Activated naive CD4-positive, alpha-beta T cell treated with anti-CD3 and anti-CD28 coated beads, Interleukin-2, amount 10 ng/mL, durations not matched to agents 7 days and 5 days (primary cell): ENCODE data around the gene SUOX.
"Not testable (repeated sequence)": the region's sequence is repeated elsewhere in the genome, so short reads cannot be mapped to it uniquely, and the experiment has no call there.

Experiments used
- CTCF ChIA-PET: fragments of 350-600 bp; sonication (Branson Sonifier 250); formaldehyde crosslinking; loops from one replicate; lab custom pipeline; 2021; ENCODE audit warnings: antibody characterized with exemption; lab: Charles Lee
- DNase-seq: peaks from one replicate; pipeline ENCODE4 v3.0.0-alpha.2; 2020
- H3K27ac Mint-ChIP-seq: one replicate; pipeline ENCODE4 v1.8.0; 2021; ENCODE audit warnings: mild to moderate bottlenecking, moderate library complexity, mixed read lengths
- H3K27me3 Mint-ChIP-seq: one replicate; pipeline ENCODE4 v1.8.0; 2021; ENCODE audit warnings: mild to moderate bottlenecking, mixed read lengths
- H3K36me3 Mint-ChIP-seq: one replicate; pipeline ENCODE4 v1.8.0; 2021; ENCODE audit warnings: mixed read lengths
- H3K4me1 Mint-ChIP-seq: one replicate; pipeline ENCODE4 v1.8.0; 2021; ENCODE audit warnings: mixed read lengths
- H3K4me3 Mint-ChIP-seq: one replicate; pipeline ENCODE4 v1.8.0; 2021; ENCODE audit warnings: mild to moderate bottlenecking, moderate library complexity, mixed read lengths
- H3K9me3 Mint-ChIP-seq: one replicate; pipeline ENCODE4 v1.8.0; 2021; ENCODE audit warnings: mixed read lengths

The SUOX gene

DNA sequence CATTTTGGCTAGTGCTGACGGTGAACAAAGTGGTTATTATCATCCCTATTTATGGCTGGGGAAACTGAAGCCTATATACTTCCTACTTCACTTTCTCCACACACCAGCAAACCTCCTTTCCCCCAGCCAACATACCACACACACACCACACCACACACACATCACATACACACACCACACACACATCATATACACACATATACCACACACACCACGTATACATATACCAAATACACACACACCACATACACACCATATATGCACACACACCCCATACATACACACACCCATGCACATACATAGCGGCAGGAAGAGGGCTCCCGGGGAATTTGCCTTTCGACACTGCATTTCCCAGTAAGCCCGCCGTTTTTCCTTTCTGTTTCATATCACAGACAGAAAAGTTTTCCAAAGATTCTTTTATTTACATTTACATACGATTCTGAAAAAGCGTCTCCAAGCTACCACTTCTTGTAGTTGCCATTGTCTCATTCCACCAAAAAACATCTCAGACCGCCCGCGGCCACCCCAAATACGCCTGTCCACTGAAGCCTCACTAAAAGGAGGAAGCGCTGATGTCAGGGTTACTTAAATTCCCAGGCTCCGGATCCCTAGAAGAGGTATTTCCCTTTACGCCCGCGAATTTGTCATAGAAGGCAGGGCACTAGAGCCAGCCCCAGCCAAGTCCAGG, 24.0 kb upstream of the SUOX start:
- no peak for DNase-seq
- Mint-ChIP-seq H3K9me3 (no peaks in the 10 kb centered on the region), H3K4me1 (peaks cover 34% of the 10 kb centered on the region)

DNA sequence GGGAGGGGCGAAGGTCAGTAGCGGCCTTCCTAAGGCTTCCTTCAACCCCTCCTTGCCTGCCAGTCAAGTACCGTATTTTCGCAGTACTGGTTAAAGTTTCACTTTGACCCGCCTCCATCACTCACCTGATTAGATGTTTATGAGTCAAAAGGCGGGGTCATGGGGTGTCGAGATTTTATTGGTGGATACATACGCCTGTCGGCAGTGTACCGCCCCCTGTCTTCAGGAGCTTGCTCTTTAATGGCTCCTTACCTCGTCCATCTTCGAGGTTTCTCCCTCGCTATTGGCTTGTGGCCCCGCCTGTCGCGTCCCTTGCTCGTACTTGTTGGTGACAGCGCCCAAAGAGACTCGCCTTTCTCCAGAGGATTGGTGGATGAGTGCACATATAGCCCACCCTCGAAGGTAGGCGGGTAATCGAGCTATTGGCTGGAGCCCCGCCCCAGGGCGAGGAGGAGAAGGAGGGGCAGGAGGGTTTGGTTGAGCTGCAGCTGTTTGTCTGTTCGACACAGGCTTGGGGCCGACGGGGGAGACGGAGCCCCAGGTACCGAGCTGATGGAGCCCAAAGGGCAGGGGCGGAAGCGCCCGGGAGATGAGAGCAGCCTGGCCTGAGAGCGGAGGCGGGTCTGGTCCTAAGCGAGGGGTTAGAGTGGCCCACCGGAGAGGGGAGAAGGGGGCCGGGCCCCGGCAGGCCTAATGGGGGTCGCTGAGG, 23.3 kb upstream of the SUOX start, which contains the start of gene RAB5B:
Gene RAB5B (plus strand): TSS at position 480 of the 709 bp plus-strand sequence. CDS start 12,883 bp downstream, outside the sequence.
- Mint-ChIP-seq H3K36me3 (peaks cover 25% of the 10 kb centered on the region), H3K9me3 (no peaks in the 10 kb centered on the region), H3K27ac (no peak within 1 kb of the TSS), H3K4me1 (peaks cover 27% of the 10 kb centered on the region), H3K4me3 (no peak within 1 kb of the TSS), H3K27me3 (no peaks in the 10 kb centered on the region)
- peak; percentile 99 for DNase-seq
- CTCF ChIA-PET = interaction anchor here (0.8 to 2.0 kb wide), 9 partner anchors 11 to 235 kb away, joined by 3 to 14 read pairs (median 4); partner anchors contain the start of genes DGKA, ORMDL2, SARNP and SUOX

More for the DNA sequence above, 24.0 kb upstream of the SUOX start:
- Mint-ChIP-seq H3K27me3 (no peaks in the 10 kb centered on the region), H3K27ac (no peak overlapping the region), H3K36me3 (peaks cover 30% of the 10 kb centered on the region), H3K4me3 (no peak overlapping the region)
- CTCF ChIA-PET = interaction anchor here (0.9 to 2.0 kb wide), 6 partner anchors 11 to 234 kb away, joined by 3 to 8 read pairs (median 4); partner anchors contain the start of genes DGKA, ORMDL2 and SARNP

DNA sequence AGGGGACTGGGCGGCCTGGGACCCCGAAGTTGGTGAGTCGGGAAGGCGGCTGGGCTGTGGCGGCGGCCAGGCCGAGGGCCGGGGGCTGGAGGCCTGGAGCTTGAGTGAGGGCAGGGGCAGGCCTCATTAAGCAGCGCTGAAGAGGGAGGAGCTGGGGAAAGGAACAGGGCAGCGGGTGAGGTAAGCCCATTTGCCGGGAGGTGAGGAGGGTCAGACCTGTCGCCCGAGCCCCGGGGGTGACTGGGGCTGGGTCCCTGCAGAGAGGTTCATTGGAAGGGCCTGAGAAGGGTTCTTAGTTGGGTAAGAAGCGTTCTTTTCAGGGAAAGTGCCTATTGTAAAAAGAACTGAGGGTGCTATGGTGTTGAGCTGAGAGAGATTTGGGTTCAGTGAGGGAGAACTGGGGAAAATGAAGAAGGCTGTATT, 22.8 kb upstream of the SUOX start:
- Mint-ChIP-seq H3K27ac (no peak overlapping the region), H3K9me3 (no peaks in the 10 kb centered on the region), H3K36me3 (peaks cover 26% of the 10 kb centered on the region), H3K27me3 (no peaks in the 10 kb centered on the region), H3K4me3 (no peak overlapping the region), H3K4me1 (peaks cover 27% of the 10 kb centered on the region)
- CTCF ChIA-PET = interaction anchor here (0.8 to 2.0 kb wide), 8 partner anchors 10 to 236 kb away, joined by 3 to 14 read pairs (median 4); partner anchors contain the start of genes SUOX and ZC3H10
- DNase-seq = peak; percentile 67

DNA sequence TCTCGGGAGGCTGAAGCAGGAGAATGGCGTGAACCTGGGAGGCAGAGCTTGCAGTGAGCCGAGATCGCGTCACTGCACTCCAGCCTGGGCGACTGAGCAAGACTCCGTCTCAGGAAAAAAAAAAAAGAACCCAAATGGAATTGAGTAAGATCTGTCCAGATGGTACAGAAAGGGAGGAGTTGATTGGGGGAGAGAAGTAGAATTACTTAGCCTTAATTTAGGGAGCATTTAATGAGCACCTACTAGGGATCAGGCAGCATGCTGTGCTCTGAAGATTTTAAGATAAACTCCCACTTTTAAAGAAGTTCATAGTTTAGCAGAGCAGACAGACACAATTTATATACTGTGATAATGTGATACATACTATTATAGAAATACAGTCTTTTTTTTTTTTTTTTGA, 18.7 kb upstream of the SUOX start:
- Mint-ChIP-seq H3K4me3 (no peak overlapping the region), H3K27me3 (no peaks in the 10 kb centered on the region), H3K4me1 (peaks cover 14% of the 10 kb centered on the region), H3K9me3 (no peaks in the 10 kb centered on the region), H3K36me3 (peaks cover 25% of the 10 kb centered on the region), H3K27ac (no peak overlapping the region)
- CTCF ChIA-PET = interaction anchor here (1.5 kb wide), 1 partner anchor 18 kb away, joined by 3 read pairs; no protein-coding TSS in a partner anchor
- no peak for DNase-seq

DNA sequence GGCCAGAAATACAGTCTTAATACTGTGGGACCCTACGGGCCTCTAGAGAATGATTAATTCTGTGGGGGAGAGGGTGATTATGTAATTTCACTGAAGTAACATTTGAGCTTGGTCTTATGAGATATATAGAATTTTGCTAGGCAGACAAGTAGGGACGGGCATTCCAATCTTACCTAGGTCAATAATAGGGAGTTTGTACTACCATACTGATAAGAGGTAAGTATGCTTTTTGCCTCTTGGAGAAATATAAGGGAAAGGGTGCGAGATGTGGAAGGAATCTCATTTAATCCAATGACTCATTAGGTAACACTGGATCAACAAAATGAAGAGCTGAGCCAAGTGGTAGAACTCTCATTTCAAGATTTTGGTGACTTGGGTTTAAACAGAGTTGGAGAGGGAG, 18.0 kb upstream of the SUOX start:
- H3K36me3 Mint-ChIP-seq = peaks cover 30% of the 10 kb centered on the region
- no peaks in the 10 kb centered on the region for H3K9me3 Mint-ChIP-seq
- no peak overlapping the region for H3K4me3 Mint-ChIP-seq
- H3K4me1 Mint-ChIP-seq = peaks cover 14% of the 10 kb centered on the region
- H3K27me3 Mint-ChIP-seq = no peaks in the 10 kb centered on the region
- H3K27ac Mint-ChIP-seq = no peak overlapping the region
- DNase-seq = no peak
- CTCF ChIA-PET = interaction anchor here (1.5 kb wide), 1 partner anchor 17 kb away, joined by 3 read pairs; no protein-coding TSS in a partner anchor

DNA sequence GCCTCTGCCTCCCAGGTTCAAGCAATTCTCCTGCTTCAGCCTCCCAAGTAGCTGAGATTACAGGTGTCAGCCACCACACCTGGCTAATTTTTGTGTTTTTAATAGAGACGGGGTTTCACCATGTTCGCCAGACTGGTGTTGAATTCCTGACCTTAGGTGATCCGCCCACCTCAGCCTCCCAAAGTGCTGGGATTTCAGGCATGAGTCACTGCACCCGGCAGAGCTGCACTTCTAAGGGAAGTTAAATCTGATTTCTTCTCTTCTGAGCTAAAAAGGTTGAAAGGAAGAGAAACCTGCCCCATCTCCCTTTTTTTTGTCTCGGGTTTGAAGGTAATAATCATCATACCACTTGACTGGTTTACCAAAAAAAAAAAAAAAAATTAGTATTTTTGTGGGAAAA, 15.2 kb upstream of the SUOX start:
- not testable (repeated sequence) for DNase-seq, H3K9me3 Mint-ChIP-seq, H3K27me3 Mint-ChIP-seq, H3K27ac Mint-ChIP-seq, H3K4me1 Mint-ChIP-seq, H3K4me3 Mint-ChIP-seq
- CTCF ChIA-PET = interaction anchor here (1.0 to 2.4 kb wide), 3 partner anchors 14 to 28 kb away, joined by 3 to 13 read pairs (median 4); partner anchors contain the start of gene SUOX
- peaks cover 36% of the 10 kb centered on the region for H3K36me3 Mint-ChIP-seq

DNA sequence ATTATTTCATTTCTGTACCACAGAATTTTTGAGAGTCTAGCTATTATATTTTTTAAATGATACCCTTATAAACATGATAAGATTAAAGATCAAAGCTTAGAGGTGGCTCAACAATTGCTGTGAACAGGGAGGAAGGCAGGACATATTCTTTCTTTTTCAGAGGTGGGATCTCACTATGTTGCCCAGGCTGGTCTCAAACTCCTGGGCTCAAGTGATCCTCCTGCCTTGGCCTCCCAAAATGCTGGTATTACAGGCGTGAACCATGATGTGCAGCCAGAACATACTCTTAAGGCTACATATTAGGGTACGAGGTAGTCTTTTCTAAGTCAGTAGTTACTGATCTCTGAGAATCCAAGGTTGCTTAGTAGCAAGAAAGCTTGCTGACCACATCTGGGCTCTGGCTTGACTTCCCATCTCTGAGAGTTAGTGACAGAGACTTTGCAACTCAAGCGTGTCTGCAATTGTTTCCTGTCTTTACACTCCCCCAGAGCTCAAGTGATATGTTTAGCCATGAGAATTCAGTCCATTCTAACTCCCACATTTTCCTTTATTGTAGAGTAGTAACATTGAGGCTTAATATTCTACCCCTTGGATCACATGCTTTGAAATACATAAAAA, 14.6 kb upstream of the SUOX start:
- Mint-ChIP-seq H3K27ac (no peak overlapping the region), H3K4me1 (peaks cover 6% of the 10 kb centered on the region), H3K27me3 (no peaks in the 10 kb centered on the region), H3K9me3 (no peaks in the 10 kb centered on the region), H3K36me3 (peaks cover 37% of the 10 kb centered on the region), H3K4me3 (no peak overlapping the region)
- DNase-seq = no peak
- CTCF ChIA-PET = interaction anchor here (1.2 to 2.4 kb wide), 2 partner anchors 13 to 15 kb away, joined by 3 to 13 read pairs; partner anchors contain the start of gene SUOX

DNA sequence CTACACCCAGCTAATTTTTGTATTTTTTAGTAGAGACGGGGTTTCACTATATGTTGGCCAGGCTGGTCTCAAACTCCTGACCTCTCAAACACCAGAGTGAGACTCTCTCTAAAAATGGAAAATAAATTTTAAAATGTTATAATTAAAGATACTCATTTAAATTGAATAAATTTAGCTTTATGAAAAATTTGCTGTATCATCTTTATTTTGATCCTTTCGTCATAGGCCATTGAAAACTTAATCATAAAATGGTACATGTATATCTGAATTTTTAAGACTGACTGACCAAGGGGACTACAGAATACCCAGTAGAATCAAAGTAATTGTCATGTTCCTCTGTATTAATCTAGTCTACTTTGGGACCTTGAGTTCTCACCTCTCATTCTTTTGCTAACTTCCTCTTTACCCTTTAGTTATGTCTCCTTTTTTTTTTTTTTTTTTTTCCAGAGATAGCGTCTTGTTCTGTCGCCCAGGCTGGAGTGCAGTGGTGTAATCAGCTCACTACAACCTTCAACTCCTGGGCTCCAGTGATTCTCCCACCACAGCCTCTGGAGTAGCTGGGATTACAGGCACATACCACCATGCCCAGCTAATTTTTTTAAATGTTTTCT, 13.7 kb upstream of the SUOX start:
- Mint-ChIP-seq H3K36me3 (peaks cover 36% of the 10 kb centered on the region), H3K4me1 (peaks cover 2% of the 10 kb centered on the region), H3K9me3 (no peaks in the 10 kb centered on the region), H3K4me3 (no peak overlapping the region), H3K27me3 (no peaks in the 10 kb centered on the region), H3K27ac (no peak overlapping the region)
- CTCF ChIA-PET = interaction anchor here (1.0 to 2.4 kb wide), 2 partner anchors 12 to 46 kb away, joined by 4 to 13 read pairs; no protein-coding TSS in a partner anchor
- DNase-seq = no peak

DNA sequence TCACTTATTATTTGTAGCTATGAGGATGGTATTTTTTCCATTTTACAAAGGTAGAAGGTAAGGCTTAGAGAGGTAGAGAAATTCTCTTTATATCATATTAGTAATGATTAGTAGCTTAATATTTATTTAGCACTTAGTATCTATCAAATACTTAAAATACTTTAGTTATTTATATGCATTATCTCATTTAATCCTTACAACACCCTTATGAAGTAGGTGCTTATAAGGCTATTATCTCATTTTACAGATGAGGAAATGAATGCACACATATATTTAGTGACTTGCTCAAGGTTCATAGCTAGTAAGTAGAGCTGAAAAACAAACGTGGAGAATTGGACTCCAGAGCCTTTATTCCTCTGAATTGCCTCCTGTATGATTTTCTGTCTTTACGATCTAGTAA, 12.2 kb upstream of the SUOX start:
- DNase-seq = no peak
- no peak overlapping the region for H3K27ac Mint-ChIP-seq
- H3K9me3 Mint-ChIP-seq = no peaks in the 10 kb centered on the region
- H3K27me3 Mint-ChIP-seq = no peaks in the 10 kb centered on the region
- CTCF ChIA-PET = interaction anchor here (0.7 to 2.0 kb wide), 5 partner anchors 10 to 215 kb away, joined by 3 to 17 read pairs (median 6); partner anchors contain the start of genes RAB5B and SUOX
- H3K4me1 Mint-ChIP-seq = no peaks in the 10 kb centered on the region
- no peak overlapping the region for H3K4me3 Mint-ChIP-seq
- peaks cover 37% of the 10 kb centered on the region for H3K36me3 Mint-ChIP-seq

DNA sequence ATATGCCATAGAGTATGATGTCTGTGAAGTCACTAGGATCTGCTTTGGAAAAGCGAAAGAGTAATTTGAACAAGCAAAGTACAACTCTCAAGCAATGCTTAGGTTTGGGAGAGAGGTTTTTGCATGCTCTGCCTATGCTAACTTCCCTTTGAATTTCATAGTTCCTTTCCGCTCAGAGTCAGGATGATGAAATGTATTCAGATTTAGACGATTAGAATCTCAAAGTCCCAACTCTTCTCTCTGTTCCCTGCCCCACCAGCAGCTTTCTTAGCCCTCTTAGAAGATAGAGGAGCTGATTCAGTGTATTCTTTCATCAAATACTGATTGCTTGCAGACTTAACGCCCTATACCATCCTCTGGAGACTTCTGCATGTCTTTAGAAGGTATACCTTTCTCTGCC, 11.7 kb upstream of the SUOX start:
- CTCF ChIA-PET = interaction anchor here (1.0 to 2.0 kb wide), 4 partner anchors 10 to 47 kb away, joined by 3 to 17 read pairs (median 6); partner anchors contain the start of gene RAB5B
- no peak overlapping the region for H3K27ac Mint-ChIP-seq
- peaks cover 39% of the 10 kb centered on the region for H3K36me3 Mint-ChIP-seq
- H3K4me1 Mint-ChIP-seq = no peaks in the 10 kb centered on the region
- no peaks in the 10 kb centered on the region for H3K27me3 Mint-ChIP-seq
- DNase-seq = no peak
- no peaks in the 10 kb centered on the region for H3K9me3 Mint-ChIP-seq
- H3K4me3 Mint-ChIP-seq = no peak overlapping the region

DNA sequence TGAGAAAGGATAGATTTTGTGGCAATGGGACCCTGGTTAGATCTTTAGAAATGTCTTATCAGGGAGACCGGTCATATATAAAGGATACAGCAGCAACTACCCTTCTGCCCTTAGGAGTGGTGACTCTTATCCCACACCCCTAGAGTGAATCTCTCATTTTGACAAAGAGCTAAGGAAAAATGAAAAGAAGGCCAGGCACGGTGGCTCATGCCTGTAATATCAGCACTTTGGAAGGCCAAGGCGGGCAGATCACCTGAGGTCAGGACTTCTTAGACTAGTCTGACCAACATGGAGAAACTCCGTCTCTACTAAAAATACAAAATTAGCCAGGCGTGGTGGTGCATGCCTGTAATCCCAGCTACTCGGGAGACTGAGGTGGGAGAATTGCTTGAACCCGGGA, 11.1 kb upstream of the SUOX start:
- not testable (repeated sequence) for H3K4me1 Mint-ChIP-seq, H3K27ac Mint-ChIP-seq, H3K27me3 Mint-ChIP-seq, H3K4me3 Mint-ChIP-seq, H3K9me3 Mint-ChIP-seq, DNase-seq
- peaks cover 45% of the 10 kb centered on the region for H3K36me3 Mint-ChIP-seq
- CTCF ChIA-PET = interaction anchor here (1.0 to 2.0 kb wide), 4 partner anchors 10 to 47 kb away, joined by 3 to 17 read pairs (median 3); no protein-coding TSS in a partner anchor

DNA sequence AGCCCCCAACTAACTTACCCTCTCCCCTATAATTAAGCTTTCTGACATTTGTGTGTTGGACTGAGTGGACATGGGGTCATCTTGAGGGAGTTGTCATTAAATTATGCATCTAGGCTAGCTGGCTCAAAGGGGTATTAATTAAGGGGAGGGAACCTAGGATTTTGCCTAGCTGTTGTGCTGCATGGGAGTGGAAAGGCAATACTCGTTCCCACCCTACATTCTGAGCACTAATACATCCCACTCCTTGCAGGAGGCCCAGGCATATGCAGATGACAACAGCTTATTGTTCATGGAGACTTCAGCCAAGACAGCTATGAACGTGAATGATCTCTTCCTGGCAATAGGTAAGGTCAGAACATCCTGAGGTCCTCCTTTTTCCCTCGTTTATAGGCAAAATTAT, 6.0 kb upstream of the SUOX start:
- peaks cover 5% of the 10 kb centered on the region for H3K4me1 Mint-ChIP-seq
- no peak overlapping the region for H3K4me3 Mint-ChIP-seq
- H3K36me3 Mint-ChIP-seq = peaks cover 54% of the 10 kb centered on the region
- H3K27ac Mint-ChIP-seq = no peak overlapping the region
- no peaks in the 10 kb centered on the region for H3K9me3 Mint-ChIP-seq
- no peak for DNase-seq
- CTCF ChIA-PET = interaction anchor here (1.5 to 7.3 kb wide), 3 partner anchors 18 to 49 kb away, joined by 3 to 128 read pairs (median 3); no protein-coding TSS in a partner anchor
- no peaks in the 10 kb centered on the region for H3K27me3 Mint-ChIP-seq

DNA sequence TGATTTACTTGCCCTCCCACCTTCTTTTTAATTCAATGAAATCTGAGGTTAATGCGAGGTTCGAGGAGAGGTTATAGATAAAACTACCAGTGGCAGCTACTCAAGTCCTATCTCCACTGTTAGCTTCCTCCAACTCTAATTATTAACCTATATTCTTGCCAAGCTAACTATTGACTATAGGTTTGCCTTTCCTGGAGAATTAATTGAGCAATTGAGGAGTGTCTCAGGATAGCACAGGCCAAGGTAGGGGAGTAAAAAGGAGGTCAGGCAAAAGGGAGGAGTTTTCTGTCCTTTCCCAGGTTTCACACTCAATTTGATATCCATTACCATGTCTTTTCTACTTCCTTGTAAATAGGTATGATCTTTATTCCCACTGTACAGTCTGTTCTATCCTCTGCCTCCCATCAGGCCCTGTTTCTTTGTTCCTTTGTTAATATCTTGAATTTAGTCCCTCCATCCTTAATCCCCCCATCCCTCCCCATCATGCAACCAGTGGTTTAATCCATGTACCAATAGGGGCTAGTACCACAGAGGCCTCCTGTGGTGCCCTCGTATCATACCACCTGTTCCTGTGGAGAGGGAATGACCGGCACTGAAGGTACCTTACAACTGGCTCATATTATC, 3.7 kb upstream of the SUOX start:
- H3K27ac Mint-ChIP-seq = peak overlapping the region; percentile 11
- peaks cover 24% of the 10 kb centered on the region for H3K4me1 Mint-ChIP-seq
- H3K36me3 Mint-ChIP-seq = peaks cover 48% of the 10 kb centered on the region
- H3K27me3 Mint-ChIP-seq = peaks cover 16% of the 10 kb centered on the region
- no peaks in the 10 kb centered on the region for H3K9me3 Mint-ChIP-seq
- no peak overlapping the region for H3K4me3 Mint-ChIP-seq
- CTCF ChIA-PET = interaction anchor here (7.3 kb wide), 1 partner anchor 33 kb away, joined by 128 read pairs; no protein-coding TSS in a partner anchor
- no peak for DNase-seq
